IPS-18c (cell line): Measurements from ENCODE around the gene CRABP2.

Source experiments
- H3K4me3 ChIP-seq: 2 replicates; pipeline ENCODE4 v1.7.0; 2013; ENCODE audit warnings: low read depth, mild to moderate bottlenecking, low read length, moderate library complexity; ENCODE audit not compliant: insufficient read depth
- H3K9me3 ChIP-seq: one replicate; pipeline ENCODE4 v1.6.1; 2013; ENCODE audit warnings: mild to moderate bottlenecking, low read length, moderate library complexity; ENCODE audit not compliant: control insufficient read depth, insufficient read depth

Gene CRABP2

GRCh38 chr1:156682166-156682890 lies 23.1 kb downstream of the CRABP2 start:
- H3K9me3 ChIP-seq = no peaks in the 10 kb centered on the region
- no peak overlapping the region for H3K4me3 ChIP-seq

- Histone ChIP-seq H3K9me3 (no peaks in the 10 kb centered on the region), H3K4me3 (no peak overlapping the region)
Measured at GRCh38 chr1:156681196-156681960, 24.0 kb downstream of the CRABP2 start.

GRCh38 chr1:156680056-156680455 lies 25.3 kb downstream of the CRABP2 start:
- H3K9me3 ChIP-seq = no peaks in the 10 kb centered on the region
- H3K4me3 ChIP-seq = no peak overlapping the region

GRCh38 chr1:156677616-156678596 lies 27.5 kb downstream of the CRABP2 start:
- peak overlapping the region; percentile 89 for H3K4me3 ChIP-seq
- no peaks in the 10 kb centered on the region for H3K9me3 ChIP-seq

GRCh38 chr1:156676820-156677615 lies 28.4 kb downstream of the CRABP2 start, which contains the start of gene NES:
NES (minus strand) TSS chr1:156677407; CDS start chr1:156677264, 143 bp downstream.
- Histone ChIP-seq H3K4me3 (peak within 1 kb of the TSS; percentile 89), H3K9me3 (no peaks in the 10 kb centered on the region)

GRCh38 chr1:156676114-156676819 lies 29.1 kb downstream of the CRABP2 start:
- H3K4me3 ChIP-seq = peak overlapping the region; percentile 89

GRCh38 chr1:156675210-156676113 lies 29.9 kb downstream of the CRABP2 start:
- Histone ChIP-seq H3K9me3 (no peaks in the 10 kb centered on the region), H3K4me3 (peak overlapping the region; percentile 89)

More at GRCh38 chr1:156676114-156676819, 29.1 kb downstream of the CRABP2 start:
- H3K9me3 ChIP-seq = no peaks in the 10 kb centered on the region

GRCh38 chr1:156673387-156674121 lies 31.8 kb downstream of the CRABP2 start:
- Histone ChIP-seq H3K4me3 (peak overlapping the region; percentile 29; the same call in 1 of the 2 replicates), H3K9me3 (no peaks in the 10 kb centered on the region)

- H3K4me3 ChIP-seq = no peak overlapping the region
- H3K9me3 ChIP-seq = no peaks in the 10 kb centered on the region
Measured at GRCh38 chr1:156671804-156672203, 33.6 kb downstream of the CRABP2 start.

GRCh38 chr1:156670791-156671190 lies 34.6 kb downstream of the CRABP2 start:
- Histone ChIP-seq H3K4me3 (no peak overlapping the region), H3K9me3 (no peaks in the 10 kb centered on the region)

GRCh38 chr1:156670359-156670758 lies 35.0 kb downstream of the CRABP2 start:
- Histone ChIP-seq H3K9me3 (no peaks in the 10 kb centered on the region), H3K4me3 (no peak overlapping the region)

- no peak overlapping the region for H3K4me3 ChIP-seq
- no peaks in the 10 kb centered on the region for H3K9me3 ChIP-seq
Measured at GRCh38 chr1:156669794-156670193, 35.6 kb downstream of the CRABP2 start.

GRCh38 chr1:156668801-156669637 lies 36.4 kb downstream of the CRABP2 start:
- H3K4me3 ChIP-seq = no peak overlapping the region; the same call in 1 of the 2 replicates
- H3K9me3 ChIP-seq = no peaks in the 10 kb centered on the region
